ENCODE data around the gene DUOX1. TPM values are rescaled to one million over a fixed set of nuclear protein-coding genes. Genes with fewer than 3 reads are reported as not detected.

The DUOX1 gene
- total RNA-seq, 1 experiment from 2014 or later: not detected

- DNase-seq (ENCODE audit: low read depth): no peak
- in situ Hi-C loops (cut with HindIII; ENCODE audit: low pct_unique_long_range_greater_than_20kb, low sequenced_read_pairs): no loop called here
Observed at GRCh38 chr15:45117308-45118130, 12.3 kb upstream of the DUOX1 start.

- DNase-seq (ENCODE audit: low read depth): peak; percentile 78
- in situ Hi-C loops (cut with HindIII; ENCODE audit: low pct_unique_long_range_greater_than_20kb, low sequenced_read_pairs): no loop called here
Observed at GRCh38 chr15:45118131-45118588, 11.6 kb upstream of the DUOX1 start.

GRCh38 chr15:45118996-45119395, 10.8 kb upstream of the DUOX1 start:
- DNase-seq (ENCODE audit: low read depth): no peak
- in situ Hi-C loops (cut with HindIII; ENCODE audit: low pct_unique_long_range_greater_than_20kb, low sequenced_read_pairs): no loop called here

GRCh38 chr15:45120081-45120972, 9.5 kb upstream of the DUOX1 start:
- no peak for DNase-seq (ENCODE audit: low read depth)
- in situ Hi-C loops (cut with HindIII; ENCODE audit: low pct_unique_long_range_greater_than_20kb, low sequenced_read_pairs): no loop called here

- in situ Hi-C loops (cut with HindIII; ENCODE audit: low pct_unique_long_range_greater_than_20kb, low sequenced_read_pairs): no loop called here
- no peak for DNase-seq (ENCODE audit: low read depth)
Observed at GRCh38 chr15:45121020-45121419, 8.8 kb upstream of the DUOX1 start.

- in situ Hi-C loops (cut with HindIII; ENCODE audit: low pct_unique_long_range_greater_than_20kb, low sequenced_read_pairs): no loop called here
- peak; percentile 59 for DNase-seq (ENCODE audit: low read depth)
Observed at GRCh38 chr15:45121706-45122417, 7.9 kb upstream of the DUOX1 start.

- no peak for DNase-seq (ENCODE audit: low read depth)
- in situ Hi-C loops (cut with HindIII; ENCODE audit: low pct_unique_long_range_greater_than_20kb, low sequenced_read_pairs): no loop called here
Observed at GRCh38 chr15:45122719-45123118, 7.1 kb upstream of the DUOX1 start.

- DNase-seq (ENCODE audit: low read depth): no peak
- in situ Hi-C loops (cut with HindIII; ENCODE audit: low pct_unique_long_range_greater_than_20kb, low sequenced_read_pairs): no loop called here
Observed at GRCh38 chr15:45123397-45123796, 6.4 kb upstream of the DUOX1 start.

- no peak for DNase-seq (ENCODE audit: low read depth)
- in situ Hi-C loops (cut with HindIII; ENCODE audit: low pct_unique_long_range_greater_than_20kb, low sequenced_read_pairs): no loop called here
Observed at GRCh38 chr15:45126535-45127158, 3.1 kb upstream of the DUOX1 start.

- no peak for DNase-seq (ENCODE audit: low read depth)
- in situ Hi-C loops (cut with HindIII; ENCODE audit: low pct_unique_long_range_greater_than_20kb, low sequenced_read_pairs): no loop called here
Observed at GRCh38 chr15:45128971-45129639, 689 bp upstream of the DUOX1 start.

- no peak for DNase-seq (ENCODE audit: low read depth)
- in situ Hi-C loops (cut with HindIII; ENCODE audit: low pct_unique_long_range_greater_than_20kb, low sequenced_read_pairs): no loop called here
Observed at GRCh38 chr15:45130291-45131000, 652 bp downstream of the DUOX1 start.

- in situ Hi-C loops (cut with HindIII; ENCODE audit: low pct_unique_long_range_greater_than_20kb, low sequenced_read_pairs): no loop called here
- no peak for DNase-seq (ENCODE audit: low read depth)
Observed at GRCh38 chr15:45131510-45131909, 1.7 kb downstream of the DUOX1 start.

- in situ Hi-C loops (cut with HindIII; ENCODE audit: low pct_unique_long_range_greater_than_20kb, low sequenced_read_pairs): no loop called here
- DNase-seq (ENCODE audit: low read depth): no peak
Observed at GRCh38 chr15:45132844-45133560, 3.2 kb downstream of the DUOX1 start.

GRCh38 chr15:45133561-45133920, 3.7 kb downstream of the DUOX1 start:
- in situ Hi-C loops (cut with HindIII; ENCODE audit: low pct_unique_long_range_greater_than_20kb, low sequenced_read_pairs): no loop called here

GRCh38 chr15:45134046-45134445, 4.3 kb downstream of the DUOX1 start:
- in situ Hi-C loops (cut with HindIII; ENCODE audit: low pct_unique_long_range_greater_than_20kb, low sequenced_read_pairs): no loop called here
- DNase-seq (ENCODE audit: low read depth): no peak

More at GRCh38 chr15:45133561-45133920, 3.7 kb downstream of the DUOX1 start:
- no peak for DNase-seq (ENCODE audit: low read depth)

- in situ Hi-C loops (cut with HindIII; ENCODE audit: low pct_unique_long_range_greater_than_20kb, low sequenced_read_pairs): no loop called here
- DNase-seq (ENCODE audit: low read depth): no peak
Observed at GRCh38 chr15:45134682-45135604, 5.1 kb downstream of the DUOX1 start.
